HL-60/S4 treated with phorbol 12-myristate 13-acetate at 8.2 ng/mL for 4 days and 3 days (cell line): ENCODE measurements around the gene GSS.
"Not testable (repeated sequence)": the region's sequence is repeated elsewhere in the genome, so short reads cannot be mapped to it uniquely, and the experiment has no call there.

Experiments used
- in situ Hi-C: fragments of 300-500 bp; cut with MboI; formaldehyde crosslinking; loops from 2 replicates; pipeline ENCODE4 v1.15.0; 2022; ENCODE audit warnings: low sequenced_read_pairs

The GSS gene

DNA sequence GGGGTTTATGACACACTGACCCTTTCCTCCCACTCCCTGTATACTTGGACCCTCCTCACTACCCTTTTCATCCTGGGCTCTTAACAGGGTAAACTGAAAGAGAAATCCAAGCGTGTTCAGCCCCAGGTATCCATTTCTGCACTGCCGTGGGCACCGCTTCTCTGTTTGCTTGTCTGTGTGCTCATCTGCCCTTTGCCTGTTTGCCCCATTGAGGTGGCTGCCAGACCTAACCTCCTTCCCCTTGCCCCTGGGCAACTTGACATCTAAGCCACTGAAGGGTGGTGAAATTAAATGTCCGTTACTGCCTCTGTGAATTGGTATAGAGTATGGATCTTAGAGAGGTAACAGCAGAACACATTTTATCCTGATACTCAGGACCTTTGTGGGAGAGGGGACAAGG is 40.5 kb downstream of the GSS start:
- in situ Hi-C loops, result no loop called here

DNA sequence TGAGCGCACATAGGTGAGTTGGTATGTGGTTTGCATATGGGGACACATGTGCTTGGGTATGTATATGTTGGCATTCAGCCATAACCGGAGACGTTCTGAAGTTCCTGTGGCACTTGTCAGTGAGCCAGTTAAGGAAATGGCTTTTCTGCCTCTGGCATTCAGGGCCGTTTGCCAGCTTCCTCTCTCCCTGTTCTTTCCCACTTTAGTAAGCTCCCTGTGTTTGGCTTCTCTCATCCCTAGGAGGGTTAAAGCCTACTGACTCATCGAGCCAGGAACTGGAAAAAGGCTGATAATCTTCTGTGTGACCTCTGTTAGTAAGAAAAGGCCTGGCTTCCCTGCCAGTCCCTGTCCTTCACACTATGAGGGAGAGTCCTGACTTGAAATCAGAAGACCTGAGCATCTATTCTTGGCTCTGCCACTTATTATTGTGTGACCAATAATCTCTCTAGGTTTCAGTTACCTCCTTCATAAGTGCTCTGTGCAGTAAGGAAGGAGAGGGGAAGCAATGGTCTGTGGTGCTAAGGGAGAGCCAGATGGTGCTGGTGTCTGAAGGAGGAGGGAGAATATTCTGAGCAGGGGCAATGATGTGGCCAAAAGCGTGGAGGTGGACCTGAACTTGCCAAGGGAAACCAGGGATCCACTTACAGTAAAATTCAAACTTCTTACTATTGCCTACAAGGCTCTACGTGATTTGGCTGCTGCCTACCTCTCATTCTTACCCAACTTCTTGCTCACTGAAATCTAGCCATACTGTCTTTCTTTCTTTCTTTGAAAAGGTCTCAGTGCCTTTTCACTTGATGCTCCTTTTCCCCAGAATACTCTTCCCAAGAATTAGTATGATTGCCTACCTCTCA is 47.8 kb downstream of the GSS start:
- in situ Hi-C loops, result no loop called here

DNA sequence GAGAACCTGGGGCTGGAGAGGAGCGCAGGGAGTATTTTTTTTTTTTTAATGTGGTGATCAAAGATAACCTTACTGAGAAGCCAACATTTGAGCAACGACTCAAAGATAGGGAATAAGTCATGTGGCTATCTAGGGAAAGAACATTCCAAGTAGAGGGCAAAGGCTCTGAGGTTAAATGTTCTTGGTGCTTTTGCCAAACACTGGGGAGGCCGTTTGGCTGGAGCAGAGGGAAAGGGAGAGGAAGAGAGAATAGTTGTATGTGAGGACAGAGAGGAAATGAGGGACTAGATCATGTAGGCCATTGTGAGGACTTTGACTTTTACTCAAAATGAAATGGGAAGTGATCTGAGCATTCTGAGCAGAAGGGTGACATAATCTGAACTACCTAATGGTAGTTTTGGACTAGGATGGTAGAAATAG is 51.4 kb downstream of the GSS start:
- in situ Hi-C loops, result no loop called here

DNA sequence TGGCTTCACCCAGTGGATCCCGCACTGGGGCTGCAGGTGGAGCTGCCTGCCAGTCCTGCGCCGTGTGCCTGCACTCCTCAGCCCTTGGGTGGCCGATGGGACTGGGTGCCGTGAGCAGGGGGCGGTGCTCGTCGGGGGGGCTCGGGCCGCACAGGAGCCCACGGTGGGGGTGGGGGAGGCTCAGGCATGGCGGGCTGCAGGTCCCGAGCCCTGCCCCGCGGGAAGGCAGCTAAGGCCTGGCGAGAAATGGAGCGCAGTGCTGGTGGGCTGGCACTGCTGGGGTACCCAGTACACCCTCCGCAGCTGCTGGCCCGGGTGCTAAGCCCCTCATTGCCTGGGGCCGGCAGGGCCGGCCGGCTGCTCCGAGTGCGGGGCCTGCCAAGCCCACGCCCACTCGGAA is 56.9 kb downstream of the GSS start:
- in situ Hi-C loops, result not testable (repeated sequence)

DNA sequence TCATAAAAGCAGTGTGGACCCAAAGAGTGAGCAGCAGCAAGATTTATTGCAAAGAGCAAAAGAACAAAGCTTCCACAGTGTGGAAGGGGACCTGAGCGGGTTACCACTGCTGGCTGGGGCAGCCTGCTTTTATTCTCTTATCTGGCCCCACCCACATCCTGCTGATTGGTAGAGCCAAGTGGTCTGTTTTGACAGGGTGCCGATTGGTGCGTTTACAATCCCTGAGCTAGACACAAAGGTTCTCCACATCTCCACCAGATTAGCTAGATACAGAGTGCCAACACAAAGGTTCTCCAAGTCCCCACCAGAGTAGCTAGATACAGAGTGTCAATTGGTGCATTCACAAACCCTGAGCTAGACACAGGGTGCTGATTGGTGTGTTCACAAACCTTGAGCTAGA is 57.5 kb downstream of the GSS start:
- in situ Hi-C loops, result not testable (repeated sequence)

DNA sequence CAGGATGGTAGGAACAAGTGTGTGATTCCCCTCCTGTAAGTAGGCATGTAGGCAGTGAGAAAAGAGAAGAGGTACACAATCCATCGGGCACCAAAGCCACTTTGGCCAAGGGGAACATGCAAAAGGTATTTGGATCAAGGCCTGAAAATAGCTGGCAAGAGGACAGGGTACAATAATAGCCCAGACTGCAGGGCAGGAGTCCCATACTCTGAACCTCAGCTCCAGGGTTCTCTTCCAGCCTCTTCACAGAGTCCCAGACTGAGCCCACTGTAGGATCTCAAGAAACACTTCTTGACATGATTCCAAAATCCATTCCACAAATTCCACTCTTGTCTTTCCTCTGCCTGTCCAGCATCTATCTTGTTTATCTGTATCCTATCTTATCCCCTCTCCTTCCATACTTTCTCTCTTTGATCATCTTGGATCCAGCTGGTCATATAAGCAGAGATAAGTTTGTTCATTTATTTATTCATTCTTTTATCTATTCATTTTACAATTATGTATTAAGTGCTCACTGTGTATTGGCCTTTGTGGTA is 59.5 kb downstream of the GSS start:
- in situ Hi-C loops, result no loop called here

DNA sequence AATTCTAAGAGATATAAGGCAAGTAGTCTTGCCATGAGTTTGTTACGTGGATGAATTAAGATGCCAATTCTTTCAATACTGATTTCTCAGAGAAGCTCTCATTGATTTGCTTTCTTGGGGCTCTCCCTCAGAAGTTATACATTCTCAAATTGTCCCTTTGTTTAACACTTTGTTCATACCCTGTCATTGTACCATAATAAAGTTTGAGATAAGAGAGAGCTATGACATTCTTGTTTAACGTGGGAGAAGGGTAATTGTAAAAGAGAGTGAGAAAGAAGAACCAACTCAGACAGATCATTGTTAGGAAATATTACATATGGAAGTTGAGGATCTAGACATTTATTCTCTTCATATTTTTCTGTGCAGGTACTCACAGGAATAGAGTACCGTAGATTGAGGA is 60.1 kb downstream of the GSS start:
- in situ Hi-C loops, result no loop called here

DNA sequence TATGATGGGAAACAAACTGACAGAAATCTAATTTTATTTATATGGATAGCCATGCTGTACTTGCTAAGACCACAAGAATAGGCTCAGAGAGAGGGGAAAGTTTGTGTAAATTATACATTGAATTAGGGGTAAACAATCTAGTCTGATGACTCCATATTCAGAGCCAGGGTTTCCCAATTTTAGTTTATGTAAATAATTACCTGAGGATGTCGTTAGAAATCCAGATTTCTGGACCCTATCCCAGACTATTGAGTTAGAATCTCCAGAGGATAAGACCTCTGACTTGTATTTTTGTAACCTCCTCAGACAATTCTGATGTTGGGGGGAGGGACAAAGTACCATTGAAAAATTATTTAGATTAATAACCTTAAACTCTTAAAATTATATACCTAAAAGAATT is 60.9 kb downstream of the GSS start:
- in situ Hi-C loops, result no loop called here

DNA sequence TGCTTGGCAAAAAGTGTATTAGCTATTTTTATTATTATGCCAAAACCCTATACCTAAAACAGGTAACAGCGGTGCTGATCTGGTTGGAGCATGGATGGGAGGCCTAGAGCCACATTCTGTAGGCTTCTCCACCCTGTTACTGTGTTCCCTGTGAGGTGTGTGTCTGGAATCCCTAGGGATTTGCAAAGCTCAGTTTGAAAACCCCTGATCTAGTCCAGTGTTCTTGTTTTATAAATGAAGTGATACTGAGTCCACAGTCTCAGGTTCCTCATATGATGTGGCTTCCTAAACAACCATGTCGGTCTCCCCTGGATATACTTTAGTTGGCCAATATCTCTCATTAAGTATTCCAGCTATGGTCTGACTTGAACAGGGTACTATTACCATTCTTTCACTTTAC is 62.9 kb downstream of the GSS start:
- in situ Hi-C loops, result no loop called here

DNA sequence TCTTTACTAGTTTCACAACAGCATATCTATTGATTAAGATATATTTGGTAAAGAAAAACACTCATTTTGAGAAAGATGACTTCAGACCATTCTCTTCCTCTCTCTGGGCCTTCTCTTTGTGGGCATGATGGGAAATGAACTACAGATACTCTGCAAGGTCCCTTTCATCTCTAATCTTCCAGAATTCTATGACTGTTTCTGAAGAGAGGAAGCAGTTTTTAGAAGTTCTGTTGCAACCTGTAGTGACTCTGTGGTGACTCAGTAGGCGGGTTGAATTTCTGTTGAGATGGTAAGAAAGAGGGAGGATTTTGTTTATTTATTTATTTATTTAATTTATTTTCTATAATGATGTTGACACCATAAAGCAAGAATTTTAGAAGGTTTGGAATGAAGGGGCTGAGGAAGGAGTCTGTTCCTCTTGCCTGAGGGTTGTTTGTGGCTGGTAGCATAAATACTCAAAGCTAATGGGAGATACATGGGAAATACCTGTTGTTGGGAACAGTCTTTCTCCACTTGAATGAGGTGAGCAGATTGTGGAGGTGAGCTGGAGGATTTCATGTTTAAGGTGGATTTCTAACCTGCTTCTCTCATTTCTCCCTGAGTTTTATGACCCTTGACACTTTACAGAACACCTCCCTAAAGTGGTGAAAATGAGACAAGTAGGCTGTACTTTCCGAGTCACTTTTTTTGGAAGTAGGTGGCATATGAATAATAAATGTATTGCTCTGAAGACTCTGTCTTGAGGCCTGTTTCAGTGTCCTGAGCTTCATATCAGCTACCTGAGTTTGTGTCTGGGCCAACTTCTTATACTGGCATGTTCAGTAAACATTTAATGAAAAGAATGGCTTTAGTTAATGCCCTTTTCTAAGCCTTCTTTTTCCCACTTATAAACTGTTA is 64.2 kb downstream of the GSS start:
- in situ Hi-C loops, result no loop called here

DNA sequence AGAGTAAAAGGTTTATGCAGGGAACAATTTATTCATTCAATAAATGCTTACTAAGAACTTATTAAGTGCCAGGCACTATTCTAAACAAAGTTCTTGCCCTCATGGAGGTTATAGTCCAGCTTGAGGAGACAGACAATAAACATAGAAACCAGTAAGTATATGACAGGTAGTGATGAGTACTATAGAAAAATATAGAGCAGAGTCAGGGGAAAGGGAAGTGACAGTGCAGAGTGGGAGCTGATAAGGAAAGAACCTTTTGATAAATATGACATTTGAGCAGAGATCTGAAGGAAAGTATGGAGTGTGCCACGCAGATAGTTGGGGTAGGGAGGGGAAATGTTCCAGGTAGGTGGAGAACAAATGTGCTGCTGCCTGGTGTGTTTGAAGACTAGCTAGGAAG is 67.1 kb downstream of the GSS start:
- in situ Hi-C loops, result no loop called here

DNA sequence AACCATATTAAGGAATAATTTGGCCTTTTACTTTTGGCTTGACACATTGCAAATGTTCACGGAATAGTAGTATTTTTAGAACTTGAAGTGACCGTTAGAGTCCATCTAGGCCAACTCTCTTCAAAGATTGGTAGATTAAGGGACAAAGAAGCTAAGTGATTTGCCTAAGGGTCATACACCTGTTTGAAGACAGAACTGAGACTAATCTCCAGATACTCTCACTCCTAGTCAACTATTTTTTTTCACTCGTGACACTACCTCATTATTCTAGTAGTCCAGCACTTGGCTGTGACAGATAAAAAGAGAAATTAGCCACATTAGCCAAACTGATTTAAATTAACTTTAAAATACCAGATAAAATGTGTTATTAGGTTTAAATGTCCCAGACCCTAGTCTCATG is 68.6 kb downstream of the GSS start:
- in situ Hi-C loops, result no loop called here

DNA sequence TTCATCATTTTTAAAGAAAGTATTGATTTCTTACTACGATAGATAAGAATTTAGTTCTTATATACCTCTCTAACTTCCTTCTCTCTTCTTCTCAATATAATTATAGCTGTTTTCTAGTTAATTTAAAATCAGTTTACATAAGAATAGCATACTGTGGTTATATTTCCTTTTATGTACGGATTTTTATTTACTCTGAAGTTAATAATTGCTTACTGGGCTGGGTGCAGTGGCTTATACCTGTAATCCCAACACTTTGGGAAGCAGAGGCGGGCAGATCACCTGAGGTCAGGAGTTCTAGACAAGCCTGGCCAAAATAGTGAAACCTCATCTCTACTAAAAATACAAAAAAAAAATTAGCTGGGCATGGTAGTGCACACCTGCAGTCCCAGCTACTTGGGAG is 69.5 kb downstream of the GSS start:
- in situ Hi-C loops, result no loop called here

DNA sequence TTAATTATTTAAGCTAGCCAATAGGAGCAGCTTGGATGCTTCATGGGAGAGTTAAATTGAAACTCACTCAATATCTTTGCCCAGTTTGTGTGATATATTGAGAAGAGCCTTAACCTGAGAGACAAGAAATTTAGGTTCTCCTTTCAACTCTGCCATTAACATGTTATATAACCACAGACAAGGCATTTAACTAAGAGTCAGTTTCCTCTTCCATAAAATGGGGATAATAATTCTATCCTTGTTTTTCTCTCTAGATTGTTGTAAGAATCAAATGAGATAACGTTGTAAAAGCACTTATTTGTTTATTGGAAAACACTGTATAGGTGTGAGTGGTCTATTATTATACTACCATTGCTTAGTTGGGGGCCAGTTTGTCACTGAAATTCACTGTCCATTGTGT is 71.3 kb downstream of the GSS start:
- in situ Hi-C loops, result no loop called here

DNA sequence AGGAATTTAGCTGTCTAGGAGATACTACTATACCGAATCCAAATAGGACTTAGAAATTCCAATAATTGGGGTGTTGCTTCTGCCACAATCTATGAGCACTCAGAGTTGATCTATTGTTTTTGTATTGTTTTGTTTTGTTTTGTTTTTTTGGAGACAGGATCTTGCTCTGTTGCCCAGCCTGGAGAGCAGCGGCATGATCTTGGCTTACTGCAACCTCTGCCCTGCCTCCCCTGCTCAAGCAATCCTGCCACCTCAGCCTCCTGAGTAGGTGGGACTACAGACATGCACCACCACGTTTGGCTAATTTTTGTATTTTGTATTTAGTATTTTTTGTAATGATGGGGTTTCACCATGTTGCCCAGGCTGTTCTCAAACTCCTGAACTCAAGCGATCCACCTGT is 71.8 kb downstream of the GSS start:
- in situ Hi-C loops, result no loop called here

DNA sequence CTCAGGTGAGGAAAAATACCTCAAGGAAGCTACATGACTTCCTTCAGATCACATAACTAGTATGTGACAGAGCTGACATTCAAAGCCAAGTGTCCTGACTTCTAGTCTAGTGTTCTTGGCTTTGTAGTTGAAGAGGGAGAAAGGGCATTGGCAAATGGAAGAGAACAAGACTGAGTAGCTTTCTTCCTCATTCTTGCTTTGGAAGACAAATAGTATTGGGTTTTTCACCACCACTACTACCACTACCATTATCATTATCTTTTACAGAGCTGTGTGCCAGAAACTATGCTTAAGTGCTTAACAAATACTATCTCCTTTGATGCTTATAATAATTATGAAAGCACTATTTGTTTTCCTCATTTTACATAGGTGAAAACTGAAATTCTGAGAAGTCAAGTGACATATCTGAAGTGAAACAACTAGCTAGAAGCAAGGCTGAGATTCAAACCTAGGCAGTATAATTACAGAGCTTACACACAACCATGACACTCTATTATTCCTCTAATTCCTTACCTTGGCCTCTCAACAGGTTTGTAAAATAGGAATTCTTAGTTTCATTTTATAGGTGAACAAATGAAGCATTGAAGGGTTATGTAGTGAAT is 72.4 kb downstream of the GSS start:
- in situ Hi-C loops, result no loop called here

DNA sequence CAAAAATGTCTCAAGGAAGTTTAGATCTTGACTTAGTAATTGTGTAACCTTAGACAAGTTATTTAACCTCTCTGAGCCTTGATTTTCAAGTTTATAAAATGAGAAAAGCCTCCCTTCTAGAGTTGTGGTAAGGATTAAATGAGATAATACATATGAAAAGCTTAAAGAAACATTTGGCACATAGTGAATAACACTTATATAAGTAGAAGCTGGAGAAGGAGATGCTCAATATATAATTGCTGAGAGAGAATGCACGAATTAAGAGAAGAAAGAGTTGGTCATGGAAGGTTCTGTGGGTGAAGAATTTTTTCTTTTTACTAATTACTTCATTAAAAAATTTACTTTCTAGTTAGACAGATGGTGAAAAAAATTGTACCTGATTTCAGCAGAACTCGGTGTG is 73.9 kb downstream of the GSS start:
- in situ Hi-C loops, result no loop called here

DNA sequence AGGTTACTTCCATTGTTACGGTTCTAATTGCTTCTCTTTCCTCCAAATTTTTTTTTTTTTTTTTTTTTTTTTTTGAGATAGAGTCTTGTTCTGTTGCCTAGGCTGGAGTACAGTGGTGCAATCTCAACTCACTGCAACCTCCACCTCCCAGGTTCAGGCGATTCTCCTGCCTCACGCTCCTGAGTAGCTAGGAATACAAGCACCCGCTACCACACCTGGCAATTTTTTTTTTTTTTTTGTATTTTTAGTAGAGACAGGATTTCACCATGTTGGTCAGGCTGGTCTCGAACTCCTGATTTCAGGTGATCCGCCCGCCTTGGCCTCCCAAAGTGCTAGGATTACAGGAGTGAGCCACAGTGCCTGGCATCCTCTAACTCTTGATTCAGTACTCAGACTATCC is 74.6 kb downstream of the GSS start:
- in situ Hi-C loops, result not testable (repeated sequence)

DNA sequence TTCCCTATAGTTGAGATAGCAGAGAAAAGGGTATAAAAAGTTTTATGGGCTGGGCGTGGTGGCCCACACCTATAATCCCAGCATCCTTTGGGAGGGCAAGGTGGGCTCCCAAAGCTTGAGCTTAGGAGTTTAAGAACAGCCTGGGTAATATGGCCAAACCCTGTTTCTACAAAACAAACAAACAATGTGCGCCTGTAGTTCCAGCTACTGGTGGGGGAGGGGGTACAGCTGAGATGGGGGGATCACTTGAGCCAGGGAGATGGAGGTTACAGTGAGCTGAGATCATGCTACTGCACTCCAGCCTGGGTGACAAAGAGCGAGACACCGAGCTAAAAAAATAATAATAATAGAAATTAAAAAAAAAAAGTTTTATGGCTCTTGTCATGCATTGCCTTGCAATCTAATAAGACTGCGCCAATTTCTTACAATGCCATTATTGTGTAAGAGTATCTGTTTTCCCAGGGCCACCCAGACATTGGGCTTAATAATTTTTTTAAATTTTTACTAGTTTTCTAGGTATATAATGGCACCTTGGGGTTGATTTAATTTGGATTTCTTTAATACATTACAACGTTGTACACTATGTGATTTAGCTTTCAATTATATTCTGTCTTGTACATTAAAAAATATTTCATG is 75.3 kb downstream of the GSS start:
- in situ Hi-C loops, result no loop called here
